ELF-1 (cell line): ENCODE data around the gene KLK15.
A peak's percentile ranks its signal among the peaks of the same experiment; 100 is the strongest.
"Not testable (repeated sequence)": the region's sequence is repeated elsewhere in the genome, so short reads cannot be mapped to it uniquely, and the experiment has no call there.

Source experiments
- DNase-seq: peaks from one replicate; pipeline ENCODE4 v3.0.0-alpha.2; 2016; ENCODE audit warnings: low read depth, low spot score

KLK15 gene

GRCh38 chr19:50796634-50797428 lies 36.5 kb downstream of the KLK15 start:
- no peak for DNase-seq

- no peak for DNase-seq
Measured at GRCh38 chr19:50796128-50796633, 37.2 kb downstream of the KLK15 start.

GRCh38 chr19:50795664-50796073 lies 37.7 kb downstream of the KLK15 start:
- no peak for DNase-seq

GRCh38 chr19:50794876-50795663 lies 38.3 kb downstream of the KLK15 start:
- no peak for DNase-seq

DNA sequence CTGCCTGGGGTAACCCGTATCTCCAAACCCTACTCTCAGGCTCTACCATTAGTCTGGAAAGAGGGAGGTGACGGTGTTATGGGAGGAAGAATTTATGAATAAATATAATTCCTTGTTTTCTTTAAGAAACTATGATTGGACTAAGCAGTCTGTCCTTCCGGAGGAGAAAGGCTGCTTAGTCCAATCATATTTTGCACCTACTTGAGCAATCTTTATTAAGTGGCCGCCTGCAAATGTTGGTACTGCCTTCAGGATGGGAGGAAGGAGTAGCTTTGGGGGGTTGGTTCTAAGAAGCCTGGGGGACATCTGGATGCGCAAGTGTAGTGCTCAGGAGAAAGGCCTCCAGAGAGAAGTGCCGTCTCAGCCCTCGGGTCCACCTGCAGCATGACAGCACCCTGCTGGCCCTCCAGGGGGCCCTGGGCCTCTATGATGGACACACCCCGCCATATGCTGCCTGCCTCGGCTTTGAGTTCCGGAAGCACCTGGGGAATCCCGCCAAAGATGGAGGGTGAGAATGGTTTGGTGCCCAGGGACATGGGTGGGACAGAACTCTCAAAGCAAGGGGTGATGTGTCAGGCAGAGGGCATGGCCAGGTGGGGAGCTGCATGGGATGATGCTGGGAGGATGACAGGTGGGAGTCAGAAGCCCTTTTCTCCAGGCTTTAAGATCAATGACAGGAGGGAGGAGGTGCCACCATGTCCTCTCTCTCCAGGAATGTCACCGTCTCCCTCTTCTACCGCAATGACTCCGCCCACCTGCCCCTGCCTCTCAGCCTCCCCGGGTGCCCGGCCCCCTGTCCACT lies 39.1 kb downstream of the KLK15 start:
- peak; percentile 65 for DNase-seq

DNA sequence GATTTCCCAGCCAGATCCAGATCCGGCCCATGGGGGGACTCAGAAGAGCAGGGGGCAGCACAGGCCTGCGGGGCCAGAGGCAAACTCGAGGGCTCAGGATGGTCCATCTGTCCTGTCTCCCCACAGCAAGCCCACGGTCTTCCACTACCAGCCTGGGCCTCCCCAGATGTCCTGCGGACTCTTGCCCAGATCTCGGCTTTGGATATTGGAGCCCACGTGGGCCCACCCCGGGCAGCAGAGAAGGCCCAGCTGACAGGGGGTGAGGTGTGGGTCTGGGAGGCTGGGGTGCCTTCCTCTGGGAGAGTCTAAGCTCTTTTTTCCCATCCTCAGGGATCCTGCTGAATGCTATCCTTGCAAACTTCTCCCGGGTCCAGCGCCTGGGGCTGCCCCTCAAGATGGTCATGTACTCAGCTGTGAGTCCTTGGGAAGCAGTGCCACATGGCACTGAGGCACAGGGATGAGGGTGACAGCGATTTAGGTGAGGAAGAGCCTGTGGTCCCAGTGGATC lies 39.8 kb downstream of the KLK15 start:
- no peak for DNase-seq

DNA sequence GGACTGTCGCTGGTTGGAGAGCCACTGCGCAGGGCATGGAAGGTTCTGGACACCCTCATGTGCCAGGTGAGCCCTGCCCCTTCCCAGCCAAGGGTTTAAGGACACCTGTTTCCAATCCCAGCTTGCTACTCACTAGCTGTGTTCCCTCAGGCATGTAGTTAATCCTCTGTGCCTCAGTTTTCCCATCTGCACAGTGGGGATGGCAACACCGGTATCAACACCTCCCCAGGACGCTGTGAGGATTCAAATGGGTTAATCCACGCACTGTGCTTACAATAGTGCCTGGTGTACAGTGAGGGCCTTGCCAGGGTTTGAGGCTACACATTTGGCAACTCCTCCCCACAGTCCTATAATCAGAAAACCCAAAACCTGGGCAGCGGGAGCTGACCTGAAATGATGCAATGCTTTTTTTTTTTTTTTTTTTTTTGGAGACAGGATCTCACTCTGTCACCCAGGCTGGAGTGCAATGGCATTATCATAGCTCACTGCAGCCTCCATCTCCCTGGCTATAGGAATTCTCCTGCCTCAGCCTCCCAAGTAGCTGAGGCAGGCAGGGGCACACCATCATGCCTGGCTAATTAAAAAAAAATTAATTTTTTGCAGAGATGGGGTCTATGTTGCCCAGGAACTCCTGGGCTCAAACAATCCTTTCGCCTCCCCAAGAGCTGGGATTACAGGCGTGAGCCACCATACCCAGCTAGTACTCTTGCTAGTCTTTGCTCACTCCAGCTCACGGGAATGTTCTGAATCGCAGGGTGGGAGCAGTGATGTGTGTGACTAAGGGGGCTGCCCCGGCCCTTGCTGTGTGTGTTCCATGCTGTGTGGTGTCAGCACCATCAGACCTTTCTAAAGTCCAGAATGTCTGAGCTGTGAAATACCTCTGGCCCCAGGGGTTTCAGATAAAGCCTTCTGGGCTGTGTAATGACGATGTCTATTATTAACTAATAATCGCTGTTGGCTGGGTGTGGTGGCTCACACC lies 40.8 kb downstream of the KLK15 start:
- no peak for DNase-seq

GRCh38 chr19:50791594-50792271 lies 41.6 kb downstream of the KLK15 start:
- DNase-seq: no peak

DNA sequence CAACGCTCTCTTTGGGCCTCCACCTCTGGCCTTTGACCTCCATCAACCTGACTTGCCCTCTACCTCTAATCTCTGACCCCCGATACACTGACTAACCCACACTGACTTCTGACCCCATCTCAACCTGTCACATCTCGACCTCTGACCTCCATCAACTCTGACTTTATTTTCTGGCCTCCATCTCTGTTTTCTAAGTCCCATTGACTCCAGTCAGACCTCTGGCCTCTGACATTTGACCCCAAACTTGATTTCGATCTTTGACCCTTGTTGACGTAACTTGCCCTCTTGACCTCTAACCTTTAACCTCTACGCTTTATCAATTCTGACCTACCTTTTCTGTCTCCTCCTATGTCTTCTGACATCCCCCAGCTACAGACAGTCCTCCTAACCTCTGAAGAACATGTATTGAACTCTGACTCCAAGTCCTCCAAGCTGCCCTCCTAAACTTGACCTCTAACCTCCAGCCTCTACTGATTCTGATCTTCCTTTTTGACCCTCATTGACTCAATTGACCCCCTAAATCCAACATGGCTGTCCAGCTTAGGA lies 42.4 kb downstream of the KLK15 start:
- no peak for DNase-seq

DNA sequence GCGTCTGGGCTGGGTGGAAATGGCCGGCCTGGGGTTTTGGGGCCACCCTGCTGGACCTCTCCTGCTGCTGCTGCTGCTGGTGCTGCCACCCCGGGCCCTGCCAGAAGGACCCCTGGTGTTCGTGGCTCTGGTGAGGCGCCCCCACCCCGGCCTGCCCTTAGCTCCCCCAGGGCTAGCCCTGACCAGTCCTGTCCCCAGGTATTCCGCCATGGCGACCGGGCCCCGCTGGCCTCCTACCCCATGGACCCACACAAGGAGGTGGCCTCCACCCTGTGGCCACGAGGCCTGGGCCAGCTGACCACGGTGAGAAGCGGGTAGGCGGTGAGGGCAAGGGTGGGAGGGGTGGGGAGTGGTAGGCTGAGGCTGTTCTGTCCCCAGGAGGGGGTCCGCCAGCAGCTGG lies 43.0 kb downstream of the KLK15 start, which contains the start of gene ACP4:
Gene ACP4, plus strand, starts transcription at position 20 of the 400 bp plus-strand sequence. Its CDS starts 0 bp downstream, at position 20.
- DNase-seq: no peak

DNA sequence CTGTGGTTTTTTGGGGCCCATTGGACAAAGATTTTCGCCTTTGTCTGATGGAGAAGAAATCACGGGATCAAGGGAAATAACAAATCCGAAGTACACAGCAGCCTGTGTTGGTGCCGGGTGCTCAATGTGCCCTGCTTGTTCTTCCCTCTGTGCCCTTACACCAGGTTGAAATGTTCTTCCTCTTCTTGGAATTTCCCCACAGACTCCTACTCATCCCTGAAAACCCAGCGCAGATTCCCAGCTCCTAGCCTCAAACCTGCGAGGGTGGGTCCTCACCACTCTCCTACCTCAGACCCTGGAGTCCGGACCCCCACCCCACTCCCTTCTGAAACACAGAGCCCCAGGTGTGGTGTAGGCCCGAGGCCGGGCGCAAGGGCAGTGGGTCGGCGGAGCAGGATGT lies 48.0 kb downstream of the KLK15 start:
- DNase-seq: no peak

- DNase-seq: no peak
Measured at GRCh38 chr19:50784710-50785109, 48.7 kb downstream of the KLK15 start.

DNA sequence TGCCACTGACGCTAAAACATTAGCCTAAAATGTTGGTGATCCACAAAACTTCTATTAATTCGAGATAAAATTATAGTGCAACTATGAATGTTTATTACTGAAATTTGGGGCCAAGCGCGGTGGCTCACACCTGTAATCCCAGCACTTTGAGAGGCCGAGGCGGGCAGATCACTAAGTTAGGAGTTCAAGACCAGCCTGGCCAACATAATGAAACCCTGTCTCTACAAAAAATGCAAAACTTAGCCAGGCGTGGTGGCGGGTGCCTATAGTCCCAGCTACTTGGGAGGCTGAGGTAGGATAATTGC lies 49.6 kb downstream of the KLK15 start:
- not testable (repeated sequence) for DNase-seq

GRCh38 chr19:50780753-50781435 lies 52.5 kb downstream of the KLK15 start:
- DNase-seq: peak; percentile 83

- DNase-seq: peak; percentile 81
Measured at GRCh38 chr19:50779504-50780457, 53.6 kb downstream of the KLK15 start.

- peak; percentile 70 for DNase-seq
Measured at GRCh38 chr19:50778906-50779430, 54.4 kb downstream of the KLK15 start.

DNA sequence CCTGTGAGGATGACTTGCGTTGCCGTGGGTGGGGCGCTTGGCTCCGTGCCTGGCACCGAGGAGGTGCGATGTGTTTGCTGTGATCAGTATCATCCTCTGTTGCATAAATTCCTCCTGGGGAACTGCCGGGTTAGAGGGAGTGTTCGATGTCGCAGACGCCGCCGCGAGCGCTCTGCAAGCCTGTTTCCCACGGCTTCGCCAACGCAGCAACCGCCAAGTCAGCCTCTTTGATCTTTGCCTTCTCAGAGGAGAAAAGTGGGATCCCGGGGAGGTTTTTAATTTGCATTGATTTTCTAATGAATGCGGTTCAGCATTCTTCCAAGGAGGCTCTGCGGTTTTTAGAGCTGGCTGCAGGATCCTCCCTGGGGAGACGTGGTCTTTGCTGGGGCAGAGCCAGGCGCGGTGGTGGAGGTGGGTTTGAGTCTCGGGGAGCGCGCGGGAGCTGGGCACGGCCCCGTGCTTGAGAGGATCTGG lies 55.5 kb downstream of the KLK15 start:
- peak; percentile 94 for DNase-seq
